ENCODE measurements around the gene ABCG8.

ABCG8 gene

DNA sequence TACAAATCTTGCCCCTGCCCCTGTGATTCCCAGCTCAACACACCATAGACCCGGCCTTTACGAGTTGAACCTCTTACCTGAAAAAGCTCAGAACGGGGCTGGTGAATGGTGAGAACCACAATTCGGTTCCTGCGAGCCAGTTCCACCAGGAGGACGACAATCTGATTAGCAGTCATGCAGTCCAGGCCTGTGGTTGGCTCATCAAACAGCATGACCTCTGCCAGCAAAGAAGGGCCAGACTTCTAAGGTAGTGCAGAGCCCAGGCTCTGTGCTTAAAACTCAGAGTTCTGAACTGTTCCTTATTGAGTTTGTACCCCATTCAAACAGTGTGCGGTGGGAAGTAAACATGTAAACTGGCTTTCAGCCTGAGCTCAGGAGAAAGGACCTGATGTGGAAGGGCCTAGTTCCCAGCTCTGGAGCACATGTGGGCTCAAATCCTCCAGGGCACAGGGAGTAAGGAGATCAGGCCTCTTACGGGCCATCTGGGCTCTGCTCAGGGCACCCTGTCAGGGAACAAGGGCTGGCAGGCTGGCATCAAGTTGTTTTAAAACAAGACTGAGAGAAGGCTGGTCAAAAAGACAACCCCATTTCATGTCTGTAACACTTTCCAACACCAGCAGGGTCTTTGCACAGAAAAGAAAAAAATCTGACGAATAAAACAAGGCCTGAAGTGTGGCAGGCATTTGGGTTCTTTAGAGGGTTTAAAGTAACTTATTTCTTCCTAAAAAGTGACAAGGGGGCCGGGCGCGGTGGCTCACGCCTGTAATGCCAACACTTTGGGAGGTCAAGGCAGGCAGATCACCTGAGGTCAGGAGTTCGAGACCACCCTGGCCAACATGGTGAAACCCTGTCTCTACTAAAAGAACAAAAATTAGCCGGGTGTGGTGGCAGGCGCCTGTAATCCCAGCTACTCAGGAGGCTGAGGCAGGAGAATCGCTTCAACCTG is 12.2 kb upstream of the ABCG8 start:
- no peak for DNase-seq

GRCh38 chr2:43831543-43832294 is 7.1 kb upstream of the ABCG8 start:
- no peak for DNase-seq

- no peak for DNase-seq
Observed at GRCh38 chr2:43832457-43832856, 6.3 kb upstream of the ABCG8 start.

DNA sequence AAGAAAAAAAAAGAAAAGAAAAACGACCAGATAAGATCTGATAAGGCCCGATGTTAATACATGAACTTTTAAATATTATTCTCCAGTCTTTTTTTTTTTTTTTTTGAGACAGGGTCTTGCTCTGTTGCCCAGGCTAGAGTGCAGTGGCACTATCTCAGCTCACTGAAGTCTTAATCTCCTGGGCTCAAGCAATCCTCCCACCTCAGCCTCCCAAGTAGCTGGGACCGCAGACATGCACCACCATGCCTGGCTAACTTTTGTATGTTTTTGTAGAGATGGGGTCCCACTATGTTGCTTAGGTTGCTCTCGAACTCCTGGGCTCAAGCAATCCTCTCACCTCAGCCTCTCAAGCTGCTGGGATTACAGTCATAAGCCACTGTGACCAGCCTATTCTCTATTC is 1.7 kb upstream of the ABCG8 start:
- DNase-seq: no peak

DNA sequence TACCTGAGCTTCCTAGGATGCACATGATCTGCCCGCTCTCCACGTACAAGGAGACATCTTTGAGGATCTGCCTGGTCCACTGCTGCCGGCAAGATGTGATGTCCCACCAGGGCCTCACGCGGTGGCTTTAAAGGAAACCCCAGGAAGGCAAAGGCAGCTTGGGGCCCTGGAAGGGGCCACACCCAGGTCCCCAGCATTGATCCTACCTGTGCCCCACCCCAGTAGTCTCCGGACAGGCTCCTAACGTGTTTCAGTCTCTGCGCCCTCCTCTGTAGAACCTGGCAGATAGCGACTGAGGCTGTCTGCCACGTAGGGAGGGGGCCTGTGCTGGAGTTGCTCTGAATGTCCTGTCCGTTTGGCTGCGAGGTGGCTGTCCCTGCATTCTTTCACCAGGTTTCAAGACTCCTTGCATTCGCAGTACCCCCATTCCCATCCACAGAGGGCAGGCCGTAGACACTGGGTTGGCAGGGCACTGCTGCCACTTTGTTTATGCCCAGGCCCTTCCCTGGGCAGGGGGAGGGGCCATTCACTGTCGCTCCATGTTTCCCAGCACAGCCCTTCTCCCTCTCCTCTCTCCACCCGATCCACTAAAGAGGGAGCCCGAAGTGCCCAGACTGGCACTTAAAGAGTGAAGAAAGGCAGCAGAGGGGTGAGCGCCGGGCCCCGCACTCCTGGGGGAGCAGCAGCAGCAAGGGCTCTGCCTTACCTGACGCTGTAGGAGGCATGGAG is 776 bp upstream of the ABCG8 start:
- no peak for DNase-seq

DNA sequence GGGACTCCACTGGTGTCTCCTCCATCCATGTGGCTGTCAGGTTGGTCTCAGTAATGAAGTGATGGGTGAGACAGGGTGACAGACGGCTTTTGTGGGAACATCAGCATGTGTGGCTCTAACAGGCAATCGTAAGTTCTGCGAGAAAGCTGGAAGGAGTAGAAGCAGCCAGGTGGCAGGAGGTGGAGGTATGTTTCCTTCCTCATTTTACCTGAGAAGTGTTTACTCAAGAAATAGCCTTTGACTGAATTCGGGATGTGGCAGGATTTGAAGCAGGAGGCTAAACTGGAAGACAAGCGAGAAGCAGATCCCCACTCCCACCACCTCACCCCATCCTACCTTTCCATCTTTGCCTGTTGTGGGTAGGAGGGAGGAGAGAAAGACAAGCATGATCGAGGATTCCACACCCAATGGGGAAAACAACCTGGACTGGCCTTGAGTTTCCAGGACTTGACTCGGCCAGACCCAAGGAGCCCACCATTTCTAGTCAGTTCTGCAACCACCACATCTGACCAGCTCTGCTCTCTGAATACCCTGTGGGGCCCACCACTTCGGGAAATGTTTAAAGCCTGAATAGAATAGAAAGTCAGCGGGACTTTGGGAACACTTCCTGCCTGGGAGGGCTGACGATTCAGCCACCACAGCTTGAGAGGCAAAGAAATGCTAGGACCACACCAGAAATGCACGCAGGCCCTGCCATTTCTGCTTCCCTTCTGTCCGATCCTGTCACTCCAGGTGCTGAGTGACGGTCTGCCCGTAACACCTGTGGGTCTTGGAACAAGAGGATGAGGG is 1.2 kb downstream of the ABCG8 start:
- DNase-seq: no peak

- DNase-seq: no peak
Observed at GRCh38 chr2:43840965-43841364, 2.2 kb downstream of the ABCG8 start.

DNA sequence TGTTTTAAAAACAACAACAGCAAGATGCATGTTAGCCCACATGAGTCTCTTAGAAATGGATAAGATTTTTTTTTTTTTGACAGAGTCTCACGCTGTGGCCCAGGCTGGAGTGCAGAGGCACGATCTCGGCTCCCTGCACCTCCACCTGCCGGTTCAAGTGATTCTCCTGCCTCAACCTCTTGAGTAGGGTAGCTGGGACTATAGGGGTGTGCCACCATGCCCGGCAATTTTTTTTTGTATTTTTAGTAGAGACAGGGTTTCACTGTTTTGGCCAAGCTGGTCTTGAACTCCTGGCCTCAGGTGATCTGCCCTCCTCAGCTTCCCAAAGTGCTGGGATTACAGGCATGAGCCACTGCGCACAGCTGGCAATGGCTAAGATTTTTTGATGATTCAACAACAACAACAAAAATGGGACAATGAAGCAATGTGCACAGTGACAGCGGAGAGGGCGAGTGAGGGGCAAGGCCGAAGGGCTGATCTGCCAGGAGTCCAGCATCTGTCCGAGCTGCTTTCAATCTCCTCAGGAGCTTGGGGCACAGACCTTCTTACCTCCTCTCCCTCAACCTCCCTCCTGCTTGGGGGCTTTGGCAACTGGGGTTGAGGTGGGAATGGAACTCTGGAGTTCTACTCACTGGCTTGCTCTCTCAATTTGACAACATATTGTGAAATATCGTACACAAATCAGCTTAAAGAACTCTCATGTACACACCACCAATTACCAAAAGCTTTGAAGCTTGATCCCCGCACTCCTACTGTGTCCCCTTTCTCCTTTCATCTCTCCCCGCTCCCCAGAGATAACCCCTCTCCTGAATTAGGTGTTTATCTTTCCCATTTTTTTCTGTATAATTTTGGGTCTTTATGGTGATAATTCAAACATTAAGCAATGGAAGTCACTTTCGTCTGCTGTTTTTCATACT is 3.4 kb downstream of the ABCG8 start:
- no peak for DNase-seq

DNA sequence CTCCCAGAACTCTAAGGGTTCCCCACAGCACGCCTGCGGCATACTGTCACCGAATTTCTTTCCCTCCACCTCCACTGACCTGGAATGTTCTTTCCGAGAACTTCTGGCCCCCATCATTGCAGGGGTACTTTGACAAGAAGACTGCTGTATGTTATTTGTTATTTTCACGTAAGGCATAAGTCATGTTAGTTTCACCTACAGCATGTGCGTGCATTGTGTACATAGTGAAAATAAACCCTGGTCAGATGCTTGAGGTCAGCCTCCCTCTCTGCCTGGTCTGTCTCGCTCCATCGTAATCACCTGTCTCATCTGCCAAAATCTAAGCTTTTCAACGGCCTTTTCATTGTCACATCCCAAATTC is 4.1 kb downstream of the ABCG8 start:
- DNase-seq: no peak

- no peak for DNase-seq
Observed at GRCh38 chr2:43845181-43845580, 6.4 kb downstream of the ABCG8 start.

GRCh38 chr2:43846140-43846793 is 7.5 kb downstream of the ABCG8 start:
- DNase-seq: no peak

GRCh38 chr2:43848214-43848613 is 9.4 kb downstream of the ABCG8 start:
- DNase-seq: no peak

DNA sequence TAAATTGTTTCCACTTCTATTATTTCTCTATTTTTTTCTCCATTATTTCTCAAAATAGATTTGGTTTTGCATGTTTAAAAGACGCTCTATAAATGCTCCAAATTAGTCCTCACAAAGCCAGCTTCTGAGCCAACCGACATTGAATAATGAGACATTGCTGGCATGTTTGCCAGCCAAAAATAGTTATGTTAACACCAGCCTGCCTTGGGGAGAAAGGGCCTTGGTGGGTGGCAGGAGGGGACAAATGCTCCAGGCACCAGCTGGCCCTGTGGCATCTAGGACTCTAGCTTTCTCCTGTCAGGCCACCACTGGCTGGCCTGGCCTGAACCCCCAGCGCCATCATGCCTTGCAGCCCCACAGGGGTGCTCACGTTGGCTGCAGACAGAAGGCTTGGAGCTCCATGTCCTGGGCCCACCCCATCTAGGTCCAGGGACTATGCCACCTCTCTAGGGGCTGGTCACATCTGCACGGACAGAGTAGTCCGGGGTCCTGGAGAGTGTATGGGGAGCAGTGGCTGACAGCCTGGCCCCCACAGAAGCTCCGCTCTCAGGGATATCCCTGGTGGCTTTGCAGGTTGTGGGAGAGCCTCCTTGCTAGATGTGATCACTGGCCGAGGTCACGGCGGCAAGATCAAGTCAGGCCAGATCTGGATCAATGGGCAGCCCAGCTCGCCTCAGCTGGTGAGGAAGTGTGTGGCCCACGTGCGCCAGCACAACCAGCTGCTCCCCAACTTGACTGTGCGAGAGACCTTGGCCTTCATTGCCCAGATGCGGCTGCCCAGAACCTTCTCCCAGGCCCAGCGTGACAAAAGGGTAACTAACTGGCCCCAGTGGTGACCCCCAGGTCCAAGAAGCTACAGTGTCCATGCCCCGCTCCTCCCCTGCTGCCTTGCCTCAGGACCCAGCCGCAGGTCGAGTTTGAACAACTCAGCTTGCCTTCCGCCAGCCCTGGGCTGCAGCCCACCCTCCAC is 12.5 kb downstream of the ABCG8 start:
- no peak for DNase-seq

DNA sequence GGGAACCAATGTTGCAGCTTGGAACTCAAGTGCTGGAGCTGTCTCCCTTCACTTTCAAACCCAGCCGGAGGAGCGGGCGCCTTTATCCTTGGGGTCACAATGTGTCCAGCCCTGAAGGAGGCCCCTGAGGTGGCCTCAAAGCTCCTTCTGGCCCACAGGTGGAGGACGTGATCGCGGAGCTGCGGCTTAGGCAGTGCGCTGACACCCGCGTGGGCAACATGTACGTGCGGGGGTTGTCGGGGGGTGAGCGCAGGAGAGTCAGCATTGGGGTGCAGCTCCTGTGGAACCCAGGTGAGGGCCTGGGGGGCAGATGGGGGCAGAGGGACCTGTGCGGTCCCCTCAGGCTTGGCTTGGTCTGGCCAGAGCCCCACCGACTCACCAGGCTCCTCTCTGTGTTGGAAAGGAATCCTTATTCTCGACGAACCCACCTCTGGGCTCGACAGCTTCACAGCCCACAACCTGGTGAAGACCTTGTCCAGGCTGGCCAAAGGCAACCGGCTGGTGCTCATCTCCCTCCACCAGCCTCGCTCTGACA is 13.5 kb downstream of the ABCG8 start:
- DNase-seq: no peak

DNA sequence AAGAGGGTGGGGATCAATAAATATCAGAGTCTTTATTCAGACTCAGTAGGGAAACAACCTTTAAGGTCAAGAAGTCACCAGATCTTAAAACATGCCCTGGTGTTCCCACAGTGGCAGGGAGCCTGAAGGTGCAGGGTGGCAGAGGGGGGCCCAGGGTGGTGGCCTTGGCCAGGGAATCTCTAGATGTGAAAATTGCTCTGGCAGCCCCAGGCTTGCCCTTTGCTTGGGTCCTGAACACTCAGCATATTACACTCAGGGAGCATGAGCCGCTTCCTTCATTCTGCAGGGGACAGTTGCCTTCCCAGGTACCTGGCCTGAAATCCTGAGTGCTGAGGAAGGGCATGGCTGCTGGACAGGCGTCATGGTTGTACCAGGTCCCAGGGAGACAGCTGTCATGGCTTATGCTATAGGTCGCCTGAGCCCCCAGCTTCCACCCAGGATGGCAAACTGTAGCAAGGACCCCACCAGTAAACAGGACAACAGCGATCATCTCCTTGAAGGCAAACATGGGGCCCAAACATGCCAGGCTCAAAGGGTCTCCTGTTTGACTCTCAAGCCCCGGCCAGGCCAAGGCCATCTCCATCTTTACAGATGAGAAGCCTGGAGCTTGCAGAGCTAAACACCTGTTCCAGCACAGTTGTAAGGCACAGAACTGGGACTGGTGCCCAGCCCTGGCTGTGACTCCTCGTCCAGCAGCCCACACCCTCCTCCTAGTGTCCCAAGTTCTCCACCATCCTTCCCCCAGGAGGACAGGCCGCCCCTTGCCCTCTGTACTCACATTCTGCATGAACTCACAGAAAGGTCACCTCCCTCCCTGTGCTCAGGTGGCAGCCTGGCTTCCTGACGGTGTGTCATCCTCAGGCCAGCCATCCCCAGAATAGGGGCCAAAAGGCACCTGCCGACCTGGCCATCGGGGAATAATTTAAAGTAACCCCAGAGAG is 14.6 kb downstream of the ABCG8 start:
- no peak for DNase-seq

DNA sequence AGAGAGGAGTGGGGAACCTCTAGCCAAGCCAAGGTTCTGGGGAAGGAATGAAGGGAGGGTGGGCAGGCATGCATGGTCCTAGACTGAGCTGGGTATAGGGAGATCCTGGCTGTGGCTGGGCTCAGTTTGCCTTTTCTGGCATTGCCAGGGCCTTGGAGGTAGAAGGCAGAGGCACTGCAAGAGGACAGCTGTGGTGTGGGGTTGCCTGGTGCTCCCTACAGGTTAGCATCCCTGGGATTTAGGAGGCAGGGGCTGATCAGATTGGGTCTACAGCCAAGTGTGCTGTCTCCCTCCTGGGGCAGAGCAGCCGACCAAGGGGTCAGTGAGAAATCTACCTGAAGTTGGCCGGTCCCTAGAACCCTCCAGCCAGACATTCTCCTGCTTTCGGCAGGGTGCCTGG is 15.9 kb downstream of the ABCG8 start:
- no peak for DNase-seq

DNA sequence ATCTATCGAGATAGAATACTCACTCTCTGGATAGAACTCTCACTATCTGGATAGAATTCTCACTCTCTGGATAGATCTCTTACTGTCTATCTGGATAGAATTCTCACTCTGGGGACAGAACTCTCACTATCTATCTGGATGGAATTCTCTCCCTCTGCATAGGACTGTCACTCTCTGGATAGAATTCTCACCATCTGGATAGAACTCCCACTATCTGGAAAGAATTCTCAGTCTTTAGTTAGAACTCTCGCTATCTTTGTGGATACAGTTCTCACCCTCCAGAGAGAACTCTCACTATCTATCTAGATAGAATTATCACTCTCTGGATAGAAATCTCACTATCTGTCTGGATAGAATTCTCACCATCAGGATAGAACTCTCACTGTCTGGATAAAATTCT is 16.5 kb downstream of the ABCG8 start:
- DNase-seq: no peak

DNA sequence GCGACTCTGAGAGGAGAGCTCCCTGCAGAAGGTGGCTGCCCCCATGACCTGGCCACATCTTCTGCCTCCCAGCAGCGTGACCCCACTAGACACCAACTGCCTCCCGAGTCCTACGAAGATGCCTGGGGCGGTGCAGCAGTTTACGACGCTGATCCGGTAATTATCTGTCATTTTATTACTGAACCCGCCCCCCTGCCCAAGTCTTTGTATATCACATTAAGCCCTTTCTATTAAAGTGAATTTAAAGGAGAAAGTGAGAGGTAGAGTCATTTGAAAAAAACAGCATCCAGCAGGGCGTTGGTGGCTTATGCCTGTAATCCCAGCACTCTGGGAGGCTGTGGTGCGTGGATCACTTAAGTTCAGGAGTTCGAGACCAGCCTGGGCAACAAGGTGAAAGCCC is 33.4 kb downstream of the ABCG8 start:
- DNase-seq: no peak
